K562 (cell line): Measurements from ENCODE around the gene C11orf91. TPM values are rescaled to one million over a fixed set of nuclear protein-coding genes. Genes with fewer than 3 reads are reported as not detected.

Source experiments
- ATAC-seq: fragments of 200-7000 bp; cut with Tn5 transposase; 3 replicates; pipeline ENCODE4 v1.9.1; 2020; ENCODE audit warnings: moderate library complexity
- BruUV-seq: library from RNA; stranded (reverse); fragments of 400-500 nt; replicated peaks from 2 replicates; lab custom pipeline; 2021; lab: Mats Ljungman, UMichigan
- CTCF ChIA-PET: fragments of 300-600 bp; formaldehyde crosslinking; extraction: SDS; loops from one replicate; lab custom pipeline; 2021; ENCODE audit warnings: low intra/inter-chr PET ratio; lab: Yijun Ruan, JAX
- POLR2A ChIA-PET: fragments of 300-600, 350-650 bp; sonication (Branson Sonifier 250); formaldehyde crosslinking; extraction: SDS; loops from one replicate; lab custom pipeline; 2021; ENCODE audit warnings: antibody characterized with exemption, inconsistent platforms; lab: Yijun Ruan, JAX
- DNase-seq, 4 experiments: peaks; one replicate each; pipeline versions ENCODE4 v3.0.0 to v3.0.0-alpha.2; 2011 to 2018; ENCODE audit warnings: low spot score in 3 of 4, mixed read lengths in 3 of 4; ENCODE audit errors: extremely low read depth in 1 of 4
- FAIRE-seq: peaks from 2 replicates; lab custom pipeline; 2011; peaks lifted over from hg19 to GRCh38; lab: Jason Lieb, UNC
- H2AFZ ChIP-seq: 2 replicates; pipeline ENCODE4 v1.6.0; 2011; ENCODE audit warnings: low read depth, low read length, control low read depth, inconsistent platforms
- H3K27ac ChIP-seq: fragments of 200-600 bp; 3 replicates; pipeline ENCODE4 v1.8.0; 2011; ENCODE audit warnings: low read depth, mild to moderate bottlenecking, control low read depth, inconsistent platforms, low read length, moderate library complexity, mixed read lengths; ENCODE audit errors: extremely low read depth
- H3K27me3 ChIP-seq, 2 experiments: fragments of 300-600 bp in 1 of 2; 2 replicates in 1 of 2; 3 replicates in 1 of 2; pipeline versions ENCODE4 v1.6.0 to v1.8.0; 2011; ENCODE audit warnings: inconsistent platforms in 2 of 2, low read length in 2 of 2, mild to moderate bottlenecking in 1 of 2, mixed read lengths in 1 of 2, moderate library complexity in 1 of 2; ENCODE audit not compliant: control insufficient read depth in 2 of 2, insufficient read depth in 2 of 2
- H3K36me3 ChIP-seq: fragments of 300-600 bp; 3 replicates; pipeline ENCODE4 v1.8.0; 2011; ENCODE audit warnings: mild to moderate bottlenecking, low read length, inconsistent platforms; ENCODE audit not compliant: control insufficient read depth, insufficient read depth
- H3K4me1 ChIP-seq, 2 experiments: fragments of 200-600 bp in 1 of 2; replicated peaks in 1 of 2; 2 replicates in 1 of 2; 3 replicates in 1 of 2; pipeline versions ENCODE4 v1.5.1 to v1.8.0; 2011; ENCODE audit warnings: inconsistent platforms in 2 of 2, low read length in 2 of 2, mild to moderate bottlenecking in 1 of 2, mixed read lengths in 1 of 2, moderate library complexity in 1 of 2; ENCODE audit not compliant: control insufficient read depth in 2 of 2, insufficient read depth in 2 of 2
- H3K4me2 ChIP-seq: 2 replicates; pipeline ENCODE4 v1.6.1; 2011; ENCODE audit warnings: low read length, control low read depth, inconsistent platforms, mixed read lengths; ENCODE audit not compliant: insufficient read depth
- H3K4me3 ChIP-seq: fragments of 200-600 bp; sonication (generic), shearing (Covaris generic); 2 replicates; pipeline ENCODE4 v1.5.1; 2016; ENCODE audit warnings: control low read depth, inconsistent platforms
- H3K79me2 ChIP-seq: fragments of 200-600 bp; 3 replicates; pipeline ENCODE4 v1.8.0; 2011; ENCODE audit warnings: low read length, inconsistent platforms; ENCODE audit not compliant: control insufficient read depth, insufficient read depth
- H3K9ac ChIP-seq, 2 experiments: 2 replicates each; pipeline versions ENCODE4 v1.6.0 to v1.6.1; 2011; ENCODE audit warnings: low read depth in 2 of 2, low read length in 2 of 2, control low read depth in 1 of 2, inconsistent platforms in 1 of 2, mild to moderate bottlenecking in 1 of 2, mixed read lengths in 1 of 2; ENCODE audit not compliant: insufficient read depth in 1 of 2
- H3K9me1 ChIP-seq: one replicate; pipeline ENCODE4 v1.6.0; 2011; ENCODE audit warnings: inconsistent platforms, mild to moderate bottlenecking, low read length, moderate library complexity; ENCODE audit not compliant: control insufficient read depth, insufficient read depth
- H3K9me3 ChIP-seq: replicated peaks from 2 replicates; pipeline ENCODE4 v1.5.1; 2011; ENCODE audit warnings: low read depth, low read length, inconsistent platforms; ENCODE audit not compliant: control insufficient read depth, insufficient read depth
- H4K20me1 ChIP-seq: replicated peaks from 2 replicates; pipeline ENCODE4 v1.6.1; 2011; ENCODE audit warnings: low read length, inconsistent platforms, mixed read lengths; ENCODE audit not compliant: control insufficient read depth, insufficient read depth
- CREM ChIP-seq: IDR thresholded peaks from 2 replicates; pipeline ENCODE4 v1.6.1; 2014; ENCODE audit warnings: antibody characterized with exemption, low read depth
- CTBP1 ChIP-seq: fragments of 450-650 bp; IDR thresholded peaks from 2 replicates; pipeline ENCODE4 v1.6.1; 2016; ENCODE audit warnings: borderline replicate concordance
- MEIS2 ChIP-seq: fragments of 450-650 bp; IDR thresholded peaks from 2 replicates; pipeline ENCODE4 v1.6.1; 2014; ENCODE audit warnings: mild to moderate bottlenecking; ENCODE audit not compliant: partially characterized antibody
- PKNOX1 ChIP-seq: fragments of 450-650 bp; IDR thresholded peaks from 2 replicates; pipeline ENCODE4 v1.6.1; 2016
- SMAD4 ChIP-seq: fragments of 250-450 bp; sonication (Bioruptor Pico); conservative IDR thresholded peaks from 2 replicates; pipeline ENCODE4 v1.8.0; 2021; ENCODE audit warnings: inconsistent platforms, mild to moderate bottlenecking, moderate library complexity
- WGBS: fragments of 100-300 bp; shearing (Covaris generic); methylation state at CpG from one replicate; pipeline ENCODE4 v1.1.6; 2016; ENCODE audit warnings: low coverage, mixed read lengths; ENCODE audit not compliant: insufficient coverage; ENCODE audit errors: missing lambda C conversion rate; 5-methylcytosine and 5-hydroxymethylcytosine counted together
- in situ Hi-C: fragments of 300-500 bp; cut with MboI; formaldehyde crosslinking; loops from 4 replicates; pipeline ENCODE4 v1.15.0; 2018; ENCODE audit warnings: inconsistent platforms, mixed read lengths
- intact Hi-C: fragments of 100-400 bp; cut with micrococcal nuclease; formaldehyde crosslinking; loops from 2 replicates; pipeline ENCODE4 v1.14.2; 2022
- polyA plus RNA-seq, 8 experiments: library from polyadenylated mRNA; depleted of rRNA in 4 of 8; stranded (reverse) in 5 of 8; unstranded in 3 of 8; fragments of >200 nt; fragmentation: Nextera tagmentation in 2 of 8; fragmentation: Illumina TruSeq in 1 of 8; extraction: Ambion mirVana in 2 of 8; extraction: Trizol in 1 of 8; gene quantifications; 2 replicates each; pipeline versions ENCODE4 v1.2.1 to v1.2.3, GENCODE V29; 2011 to 2014; ENCODE audit warnings: inconsistent platforms in 1 of 8, missing spikeins in 1 of 8
- total RNA-seq, 7 experiments: library from RNA; depleted of rRNA in 6 of 7; stranded (reverse); fragments of >200 nt in 6 of 7; fragmentation: Illumina TruSeq in 2 of 7; extraction: Trizol in 2 of 7; gene quantifications; 2 replicates each; pipeline versions ENCODE4 v1.2.1 to v1.2.3, GENCODE V29; 2011 to 2021; ENCODE audit warnings: low replicate concordance in 1 of 7

C11orf91 gene
- total and polyA plus RNA-seq, 9 of the 15 experiments (the other 6 are each of a cell fraction or from before 2014, with no cell fraction given), result not detected

- Histone ChIP-seq H3K9me3 (no peaks in the 10 kb centered on the region; the same call in 1 of the 2 replicates), H3K4me1 (peaks cover 19 to 67% of the 10 kb centered on the region in 2 experiments), H3K27ac (no peak overlapping the region; the same call in 2 of the 3 replicates), H4K20me1 (peaks cover 16% of the 10 kb centered on the region; the same call in 1 of the 2 replicates), H3K79me2 (peaks cover 75% of the 10 kb centered on the region), H3K9ac (peak overlapping the region in 1 of 2 experiments; percentile 56; a peak in 1 of 4 replicates), H3K4me3 (peak overlapping the region; percentile 79; the same call in 1 of the 2 replicates), H3K4me2 (peak overlapping the region; percentile 95), H3K27me3 (no peaks in the 10 kb centered on the region), H3K36me3 (peaks cover 27% of the 10 kb centered on the region), H2AFZ (no peak overlapping the region), H3K9me1 (no peaks in the 10 kb centered on the region)
- 33% methylated on average over 7 of the region's 7 CpGs for WGBS
- 0 out of 2 replicates have a peak, but pooled peaks have one; percentile 21 for TF ChIP-seq SMAD4 (CRISPR knock-in tag)
- no peak for TF ChIP-seq CREM
- TF ChIP-seq MEIS2, result peak; percentile 55
- 0 out of 2 replicates have a peak, but pooled peaks have one; percentile 15 for TF ChIP-seq CTBP1
- 0 out of 2 replicates have a peak, but pooled peaks have one; percentile 6 for TF ChIP-seq PKNOX1
- no peak for ATAC-seq
- POLR2A ChIA-PET, result interaction anchor here (0.9 to 1.8 kb wide), 6 partner anchors 10 to 20 kb away, joined by 3 to 8 read pairs (median 5); no protein-coding TSS in a partner anchor
- intact Hi-C loops, result no loop called here
- DNase-seq, result no peak
- FAIRE-seq, result no peak
- CTCF ChIA-PET, result no interaction called here
- in situ Hi-C loops, result no loop called here
- BruUV-seq, result no TSS peak
These were observed 33.4 kb upstream of the C11orf91 start for GRCh38 chr11:33733980-33734379.
